DMS153 treated with DMSO at 0.1 percent for 48 hours (cell line): Measurements from ENCODE around the gene SDC4.
"Not testable (repeated sequence)": the region's sequence is repeated elsewhere in the genome, so short reads cannot be mapped to it uniquely, and the experiment has no call there.

ENCODE experiments used
- DNase-seq: peaks from one replicate; lab custom pipeline; 2025; ENCODE audit not compliant: unreplicated experiment; lab: John Stamatoyannopoulos, UW

SDC4 gene

DNA sequence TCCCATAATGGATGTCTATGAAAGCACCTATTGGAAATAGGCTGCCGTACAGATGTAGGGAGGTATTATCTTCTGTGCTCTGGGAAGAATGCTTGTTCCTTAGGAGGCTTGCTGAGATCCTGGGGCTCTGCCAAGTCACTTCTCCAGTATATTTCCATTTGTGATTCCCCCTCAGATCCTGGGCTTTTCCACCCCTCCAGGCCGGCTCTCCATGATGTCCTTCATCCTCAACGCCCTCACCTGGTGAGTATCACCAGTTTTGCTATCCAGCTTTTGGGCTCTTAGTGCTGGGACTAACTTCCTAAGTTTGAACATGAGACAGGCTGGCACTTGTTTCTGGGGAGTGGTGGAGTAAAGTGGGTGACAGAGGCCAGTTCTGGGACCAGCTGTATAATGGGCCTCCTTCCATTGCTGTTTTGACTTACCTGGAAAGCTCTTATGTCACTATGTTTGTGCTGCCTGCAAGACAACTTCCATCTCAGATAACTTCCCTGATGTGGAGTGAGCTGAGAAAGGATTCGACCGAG, 17.3 kb upstream of the SDC4 start:
- no peak for DNase-seq

DNA sequence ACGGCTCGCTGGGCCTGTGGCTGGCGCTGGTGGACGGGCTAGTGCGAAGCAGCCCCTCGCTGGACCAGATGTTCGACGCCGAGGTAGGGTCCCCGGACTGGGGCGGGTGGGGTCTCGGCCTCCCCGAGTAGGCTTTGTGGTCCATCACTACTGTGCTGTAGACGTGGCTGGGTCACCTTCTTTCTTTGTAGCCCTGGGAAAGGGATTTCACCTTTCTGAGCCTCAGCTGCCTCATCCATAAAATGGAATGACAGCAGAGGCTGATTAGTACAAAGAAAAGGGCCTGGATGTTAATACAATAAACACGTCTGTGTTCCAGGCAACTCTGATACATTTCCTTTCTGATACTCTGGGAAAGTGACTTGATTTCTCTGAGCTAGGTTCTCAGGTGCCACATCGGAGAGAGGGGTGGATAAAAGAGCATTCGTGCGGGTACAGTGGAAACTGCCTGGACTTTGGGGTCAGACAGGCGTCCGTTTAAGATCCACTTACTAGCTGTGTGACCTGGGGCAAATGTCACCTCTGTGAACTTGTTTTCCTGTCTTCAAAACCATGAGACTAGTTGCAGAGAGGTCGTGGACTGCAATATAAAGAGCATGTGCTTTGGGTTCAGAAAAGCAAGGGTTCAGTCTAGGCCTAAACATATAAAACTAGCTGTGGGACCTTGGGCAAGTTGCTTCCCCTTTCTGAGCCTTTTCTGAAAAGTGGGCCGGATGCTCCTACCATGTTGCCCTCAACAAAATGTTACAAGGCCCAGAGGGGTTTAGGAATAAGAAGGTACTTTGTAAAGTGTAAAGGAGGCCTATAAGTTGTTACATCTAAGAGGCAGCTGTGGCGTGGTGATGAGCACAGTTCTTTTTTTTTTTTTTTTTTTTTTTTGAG, 15.6 kb upstream of the SDC4 start:
- DNase-seq: no peak

DNA sequence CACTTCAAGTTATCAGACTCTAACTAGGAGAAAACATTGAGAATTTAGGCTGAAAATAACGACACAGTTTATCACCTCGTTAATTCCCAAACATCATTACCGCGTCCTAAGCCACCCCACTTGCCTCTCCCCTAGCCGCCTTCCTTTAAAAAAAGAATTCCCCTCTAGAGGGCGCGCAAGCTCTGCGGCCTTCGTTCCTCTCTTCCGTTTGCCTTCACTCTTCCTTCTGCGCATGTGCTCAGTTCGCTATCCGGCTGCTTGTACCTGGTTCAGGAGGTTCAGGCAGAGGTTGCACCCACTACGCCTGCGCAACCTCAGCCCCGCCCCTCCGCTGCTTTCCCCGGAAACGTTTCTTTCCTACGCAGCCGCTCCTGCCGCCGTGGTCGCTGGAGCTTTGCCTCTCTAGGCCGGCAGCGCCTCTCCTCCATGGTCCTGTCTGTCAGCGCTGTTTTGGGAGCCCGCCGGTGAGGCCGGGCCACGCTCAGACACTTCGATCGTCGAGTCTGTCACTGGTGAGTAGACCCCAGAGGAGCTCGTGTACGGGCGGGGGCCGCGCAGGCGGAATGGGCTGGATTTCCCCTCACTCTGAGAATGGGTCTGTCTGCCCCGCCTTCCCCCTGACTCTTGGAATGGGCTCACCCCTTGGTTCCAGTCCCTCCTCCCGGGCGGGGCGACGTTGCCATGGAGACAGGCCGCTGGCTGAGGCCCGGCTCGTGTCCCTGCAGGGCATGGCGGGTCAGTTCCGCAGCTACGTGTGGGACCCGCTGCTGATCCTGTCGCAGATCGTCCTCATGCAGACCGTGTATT, 14.8 kb upstream of the SDC4 start, which contains the start of gene SYS1:
SYS1 (plus strand) TSS at position 353 of the 807 bp plus-strand sequence; CDS start at position 729, 376 bp downstream.
- DNase-seq: peak; percentile 97

DNA sequence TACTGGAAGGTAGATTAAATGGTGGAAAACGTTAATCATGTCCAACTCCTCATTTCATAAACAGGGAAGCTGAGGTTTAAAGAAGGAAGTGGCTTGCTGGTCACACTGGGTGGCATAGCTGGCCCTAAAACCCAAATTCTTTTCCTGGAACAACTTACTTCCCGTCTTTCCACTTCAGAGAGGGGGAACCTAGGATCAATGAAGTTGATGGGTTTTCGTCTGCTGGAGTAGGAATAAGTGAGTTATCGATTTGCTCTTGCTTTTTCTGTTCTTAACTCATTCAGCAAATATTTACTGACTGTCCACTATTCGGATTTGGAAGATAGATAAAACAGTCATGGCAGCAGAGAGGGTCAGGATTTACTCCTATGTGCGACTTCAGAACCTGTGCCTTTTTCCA, 13.6 kb upstream of the SDC4 start:
- DNase-seq: no peak

DNA sequence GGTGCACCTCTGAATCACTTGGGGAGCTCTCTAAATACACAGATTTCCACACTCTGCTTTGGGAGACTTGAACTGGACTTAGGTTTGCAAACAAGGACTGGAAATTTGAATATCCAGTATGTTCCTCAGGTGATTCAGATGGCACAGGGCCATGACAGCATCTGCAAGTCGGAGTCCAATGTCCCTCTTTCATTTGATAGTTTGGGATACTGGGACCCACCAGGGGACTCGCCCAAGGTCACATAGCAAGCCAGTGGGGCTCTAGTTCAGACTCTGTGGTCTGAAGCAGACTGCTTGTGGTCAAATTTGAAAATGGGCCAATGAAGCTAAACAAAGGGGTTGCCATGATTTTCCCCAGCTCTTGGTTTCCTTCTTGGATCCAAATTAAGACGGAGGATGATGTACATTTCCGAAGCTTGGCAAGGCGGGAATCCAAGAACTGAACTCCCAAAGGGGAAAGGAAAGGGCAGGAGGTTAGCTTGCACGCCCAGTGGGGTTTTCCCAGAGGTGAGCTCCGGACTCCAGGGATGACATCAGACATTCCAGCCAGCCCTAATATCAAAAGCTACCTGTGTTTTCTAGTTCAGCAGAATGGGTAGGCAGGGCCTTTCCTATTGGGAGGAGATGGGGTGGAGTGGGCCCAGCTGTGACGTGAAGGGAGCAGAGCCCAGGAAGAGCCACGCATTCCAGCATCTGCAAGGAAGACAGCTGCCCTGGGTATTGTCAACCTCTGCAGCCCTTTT, 11.4 kb upstream of the SDC4 start:
- no peak for DNase-seq

DNA sequence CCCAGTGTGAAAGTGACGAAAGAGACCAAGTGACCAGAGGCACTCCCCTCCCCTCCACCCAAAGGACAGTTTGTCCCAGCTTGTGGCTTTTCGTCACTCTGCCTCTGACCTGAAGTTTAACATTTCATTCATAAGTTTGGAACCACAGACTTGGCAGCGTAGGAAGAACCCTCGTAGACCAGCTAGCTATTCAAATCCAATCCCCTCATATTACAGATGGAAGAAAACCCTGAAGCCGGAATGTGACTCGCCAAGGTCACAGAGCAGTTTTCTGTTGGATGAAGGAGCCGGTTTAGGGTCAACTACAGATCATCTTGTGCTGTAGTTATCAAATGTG, 10.8 kb upstream of the SDC4 start:
- no peak for DNase-seq

DNA sequence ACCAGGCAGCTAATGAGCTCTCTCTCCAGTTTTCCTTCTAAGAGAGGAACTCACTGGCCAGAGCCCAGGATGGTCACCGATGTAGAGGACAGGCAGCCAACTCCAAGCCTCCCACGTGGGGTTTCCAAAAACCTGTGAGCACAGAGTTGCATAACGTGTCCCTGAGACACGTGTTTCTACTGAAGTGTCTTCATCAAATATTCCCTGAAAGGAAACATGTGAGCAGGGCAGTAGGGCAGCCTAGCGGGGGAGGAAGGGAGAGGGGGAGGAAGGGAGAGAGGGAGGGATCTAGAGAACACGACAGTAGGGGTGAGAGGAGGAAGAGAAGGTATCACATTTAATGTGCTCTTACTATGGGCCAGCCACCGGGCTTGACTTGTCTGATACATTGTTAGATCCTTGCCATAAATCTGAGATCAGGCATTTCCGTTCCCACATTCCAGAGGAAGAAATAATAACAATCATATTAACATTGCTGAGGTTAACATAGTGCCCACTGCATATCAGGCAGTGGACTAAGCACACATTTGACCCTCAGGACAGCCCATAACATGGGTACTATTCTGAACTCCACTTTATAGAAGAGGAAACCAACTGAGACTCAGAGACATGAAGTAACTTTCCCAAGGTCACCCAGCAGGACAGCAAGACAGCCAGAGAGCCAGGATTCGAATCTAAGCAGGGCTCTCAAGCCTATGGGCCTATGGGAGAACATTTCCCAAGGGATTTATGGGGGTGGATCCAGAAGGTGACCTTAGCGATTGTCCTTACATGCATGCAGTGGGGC, 10.3 kb upstream of the SDC4 start:
- no peak for DNase-seq

DNA sequence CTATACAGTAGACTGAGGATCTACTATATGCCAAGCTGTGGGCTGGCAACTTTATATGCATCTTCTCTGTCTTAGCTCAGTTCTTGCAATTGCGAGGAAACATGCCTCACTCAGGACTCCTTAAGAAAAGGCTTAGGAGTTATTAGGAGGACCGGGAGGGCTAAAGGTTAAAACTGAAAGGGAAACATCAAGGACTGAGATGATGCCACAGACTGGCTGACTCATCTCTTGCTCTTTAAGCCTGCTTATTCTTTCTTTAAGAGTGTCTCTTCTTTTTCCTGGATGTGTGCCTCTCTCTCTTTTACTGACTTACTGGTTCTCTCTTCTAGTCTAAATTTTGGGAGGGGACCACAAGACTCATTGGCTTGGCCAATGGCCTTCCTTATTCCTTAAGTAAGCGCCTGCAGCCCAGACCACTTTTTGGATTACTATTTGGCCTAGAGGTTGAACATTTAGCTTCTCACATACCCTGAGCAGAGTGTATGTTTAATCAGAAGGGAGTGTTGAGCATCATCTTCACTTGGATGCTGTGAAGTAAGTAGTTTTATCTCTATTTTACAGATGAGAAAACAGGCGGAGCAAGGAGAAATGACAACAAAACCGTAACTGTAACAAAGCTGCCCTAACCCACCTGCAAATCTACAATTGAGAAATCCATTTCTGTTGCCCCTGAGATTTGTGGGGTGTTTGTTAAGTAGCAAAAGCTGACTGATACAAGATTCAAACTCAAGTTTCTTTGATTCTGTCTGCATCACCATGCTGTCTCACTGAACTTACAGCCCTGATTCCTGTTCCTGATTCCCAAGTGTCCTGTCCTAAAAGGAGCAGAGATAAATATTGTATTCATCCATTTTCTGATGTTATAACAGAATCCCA, 7.2 kb upstream of the SDC4 start:
- no peak for DNase-seq

DNA sequence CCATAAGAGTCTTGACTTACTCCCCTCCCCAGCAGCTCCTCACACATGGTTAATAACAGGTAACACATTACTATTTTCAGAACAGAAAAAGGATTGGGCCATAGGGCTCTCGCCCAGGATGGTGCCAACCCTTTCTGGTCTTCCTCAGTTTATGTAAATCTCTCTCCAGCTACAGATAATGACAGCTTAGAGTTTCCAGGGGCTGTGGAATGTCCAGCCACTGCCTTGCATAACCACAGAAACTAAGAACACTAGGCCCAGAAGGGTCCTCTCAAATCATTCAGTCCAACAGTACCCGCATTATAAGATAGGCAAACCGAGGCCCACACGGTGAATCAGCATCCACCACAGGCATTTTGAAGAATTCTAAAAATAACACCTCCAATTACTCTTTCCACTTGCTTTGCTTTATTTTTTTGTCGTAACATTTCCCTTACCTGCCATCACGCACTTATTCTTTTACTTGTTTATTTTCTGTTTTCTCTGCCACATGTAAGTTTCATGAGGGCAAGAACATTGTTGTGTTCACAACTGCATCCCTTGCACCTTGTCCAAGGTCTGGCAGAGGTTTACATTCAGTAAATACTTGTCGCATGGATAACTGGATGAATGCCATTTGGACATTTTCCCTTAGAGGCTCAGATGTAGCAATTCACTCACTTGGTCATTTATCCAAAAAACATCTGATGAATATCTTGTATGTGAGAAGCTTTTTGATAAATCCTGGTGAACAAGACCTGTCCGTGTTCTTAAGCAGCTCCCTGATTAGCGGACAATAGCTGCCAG, 6.4 kb upstream of the SDC4 start:
- no peak for DNase-seq

DNA sequence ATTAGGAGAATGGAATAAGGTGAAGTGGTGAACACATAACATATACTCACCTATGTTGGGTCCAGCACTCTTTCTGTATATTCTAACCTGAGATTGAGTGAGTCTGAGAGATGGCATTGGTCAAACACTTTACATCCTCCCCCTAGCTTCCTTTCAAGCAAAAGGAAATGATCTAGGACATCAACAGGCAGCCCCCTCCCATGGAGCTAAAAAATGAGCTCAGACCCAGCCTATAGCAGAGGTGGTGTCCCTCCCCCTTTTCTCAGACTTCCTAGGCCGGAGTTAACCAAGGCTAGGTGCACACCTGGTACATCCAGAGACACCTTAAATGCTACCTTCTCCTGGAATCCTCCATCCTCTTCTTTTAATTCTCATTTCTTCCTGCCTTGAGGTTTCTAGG, 5.5 kb upstream of the SDC4 start:
- no peak for DNase-seq

DNA sequence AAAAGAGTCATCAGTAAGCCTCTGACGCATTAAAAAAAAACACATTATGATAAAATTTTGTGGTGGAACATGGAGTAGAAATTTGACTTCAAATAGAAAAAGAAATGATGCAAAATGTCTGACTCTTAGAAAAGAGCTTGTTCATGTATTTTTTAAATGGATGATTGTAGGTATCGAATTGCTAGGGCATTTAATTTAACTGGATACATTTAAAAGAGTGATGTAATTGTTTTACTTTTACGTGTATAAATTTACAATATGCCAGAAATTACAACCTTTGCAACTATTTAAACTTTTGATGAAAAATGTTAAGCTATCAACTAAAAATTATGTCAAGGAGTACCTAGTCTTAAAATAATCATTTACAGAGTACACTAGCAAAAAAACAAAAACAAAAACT, 4.5 kb upstream of the SDC4 start:
- DNase-seq: no peak

DNA sequence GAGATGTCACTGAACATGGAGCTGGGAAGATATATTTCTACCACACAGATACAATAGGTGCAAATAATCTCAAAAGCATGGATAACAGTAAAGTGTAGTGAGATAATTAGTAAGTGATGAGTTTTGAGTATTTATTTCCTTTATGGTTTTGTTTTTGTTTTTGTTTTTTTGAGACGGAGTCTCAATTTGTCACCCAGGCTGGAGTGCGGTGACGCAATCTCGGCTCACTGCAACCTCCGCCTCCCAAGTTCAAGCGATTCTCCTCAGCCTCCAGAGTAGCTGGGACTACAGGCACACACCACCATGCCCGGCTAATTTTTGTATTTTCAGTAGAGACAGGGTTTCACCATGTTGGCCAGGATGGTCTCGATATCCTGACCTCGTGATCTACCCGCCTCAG, 2.6 kb upstream of the SDC4 start:
- DNase-seq: not testable (repeated sequence)

DNA sequence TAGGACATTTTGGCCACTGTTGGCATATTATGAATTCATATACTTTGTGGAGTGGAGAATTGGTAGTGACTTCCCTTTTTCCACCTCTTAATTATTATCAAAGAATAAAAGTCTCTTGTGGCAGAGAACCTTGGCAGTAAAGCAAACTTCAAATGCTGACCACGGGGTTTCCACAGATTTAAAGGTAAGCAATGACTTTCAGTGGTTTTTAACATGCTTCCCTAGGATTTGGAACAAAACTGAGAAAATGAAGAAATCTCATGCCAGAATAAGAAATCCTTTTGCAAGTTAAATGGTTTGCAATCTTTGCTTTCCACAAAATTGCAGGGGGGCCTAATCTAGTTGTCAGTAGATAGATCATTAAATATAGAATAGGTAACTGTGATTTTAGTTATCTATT, 2.0 kb upstream of the SDC4 start:
- DNase-seq: no peak

DNA sequence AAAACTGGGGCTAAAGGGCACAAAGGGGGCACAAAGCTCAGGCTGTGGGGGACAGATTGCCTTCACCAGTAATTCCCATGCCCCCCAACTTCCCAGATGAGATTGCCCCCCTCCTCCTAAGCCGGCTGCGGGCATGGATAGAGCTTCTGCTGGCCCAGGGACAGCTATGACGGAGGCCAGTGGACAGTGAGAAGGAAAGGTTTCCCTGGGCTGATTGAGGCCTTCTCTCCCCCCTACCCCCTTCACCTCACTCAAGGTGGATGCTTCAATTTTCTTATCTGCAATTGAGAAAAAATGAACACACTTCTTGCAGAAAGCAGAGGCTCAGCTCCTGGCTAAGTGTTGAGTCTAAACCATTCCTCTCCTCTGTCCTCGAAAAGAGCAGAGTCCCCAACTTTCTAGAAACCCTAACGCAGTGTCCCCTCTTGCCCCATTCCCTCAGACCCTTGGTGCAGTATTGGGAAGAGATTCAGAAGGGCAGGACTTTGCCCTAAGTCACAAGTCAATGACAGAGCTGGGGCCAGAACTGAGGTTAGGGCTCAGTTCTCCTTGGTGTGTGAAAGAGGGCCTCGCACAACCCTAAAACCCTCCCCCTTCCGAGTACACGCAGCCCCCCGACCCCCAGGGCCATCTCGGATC, 808 bp downstream of the SDC4 start:
- DNase-seq: no peak

DNA sequence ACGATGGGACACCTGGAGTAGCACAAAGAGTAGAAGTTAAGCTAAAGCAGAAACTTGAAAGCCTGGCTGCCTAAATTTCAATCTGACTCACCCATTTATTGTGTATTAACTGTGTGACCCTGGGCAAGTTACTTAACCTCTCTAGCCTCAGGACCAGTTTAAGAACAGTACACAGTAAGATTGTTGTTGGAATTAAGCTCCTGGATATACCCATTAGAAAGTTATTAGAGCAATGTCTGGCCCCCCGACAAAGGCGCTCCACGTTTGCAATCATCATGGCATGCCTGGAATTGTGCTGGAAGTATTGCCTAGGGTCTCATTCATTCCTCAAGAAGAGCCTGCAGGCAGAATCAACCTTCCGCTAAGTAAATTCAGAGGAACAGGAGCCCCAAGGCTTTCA, 1.4 kb downstream of the SDC4 start:
- no peak for DNase-seq

DNA sequence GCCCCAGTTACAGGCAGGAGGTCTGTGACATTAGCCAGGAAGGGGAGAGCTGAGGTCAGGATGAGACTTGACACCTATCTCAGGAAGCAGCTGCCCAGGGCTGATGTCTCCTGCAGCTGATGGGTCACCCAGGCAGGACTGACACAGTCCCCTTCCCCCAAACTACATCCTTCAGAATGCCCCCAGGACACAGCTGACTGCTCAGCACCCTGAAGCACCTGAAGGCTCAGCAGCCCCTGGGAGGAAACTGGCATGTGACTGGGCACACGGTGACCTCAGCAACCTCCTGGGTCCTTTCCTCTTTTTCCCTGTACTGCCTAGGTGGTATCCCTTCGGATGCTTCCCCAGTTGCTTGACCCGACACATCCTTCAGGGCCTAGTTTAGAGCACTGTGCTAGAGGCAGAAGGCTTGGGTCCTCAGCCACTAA, 1.9 kb downstream of the SDC4 start:
- no peak for DNase-seq

DNA sequence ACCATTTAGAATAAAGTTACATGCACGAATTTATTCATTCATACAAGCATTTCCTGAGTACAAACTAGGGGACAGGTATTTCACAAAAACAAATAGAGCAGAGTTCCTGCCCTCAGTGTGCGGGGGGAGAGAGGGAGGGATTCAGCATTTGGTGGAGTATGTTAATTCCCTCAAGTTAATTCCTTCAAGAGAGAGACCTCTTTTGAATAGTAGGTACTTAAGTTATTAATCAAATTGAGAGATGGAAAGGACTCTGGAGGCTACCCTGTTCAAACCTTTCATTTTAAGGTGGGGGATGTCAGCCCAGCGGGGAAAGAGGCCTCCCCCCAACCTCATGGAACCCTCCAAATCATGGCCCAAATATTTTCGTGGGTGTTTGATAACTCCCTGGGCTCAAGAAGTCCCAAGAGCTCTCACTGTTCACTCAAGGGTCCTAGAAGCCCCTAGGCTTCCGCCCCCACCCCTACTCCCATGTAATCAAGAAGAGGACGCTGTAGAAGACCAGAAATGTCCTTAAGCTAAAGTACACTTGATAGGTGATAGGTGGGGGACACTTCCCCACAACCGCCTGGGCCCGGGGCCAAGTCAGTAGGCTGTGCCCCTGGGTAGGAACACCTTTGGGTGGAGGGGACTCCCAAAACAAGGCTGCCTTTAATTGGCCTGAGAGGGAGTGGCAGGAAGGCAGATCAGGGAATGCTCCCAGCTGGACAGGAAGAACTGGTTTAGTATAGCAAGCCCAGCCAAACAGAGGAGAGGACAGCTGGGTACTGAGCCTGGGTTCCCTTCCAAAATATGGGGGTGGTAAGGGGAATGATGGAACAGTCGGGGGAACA, 2.9 kb downstream of the SDC4 start:
- DNase-seq: no peak
